Fibroblast of pulmonary artery (primary cell): ENCODE measurements around the gene S100A7A.

ENCODE experiments used
- DNase-seq: peaks from one replicate; pipeline ENCODE4 v3.0.0-alpha.2; 2010; ENCODE audit warnings: low read depth
- H3K4me3 ChIP-seq: replicated peaks from 2 replicates; pipeline ENCODE4 v1.5.1; 2011; ENCODE audit warnings: low read depth, mild to moderate bottlenecking, control low read depth, low read length, moderate library complexity
- CTCF ChIP-seq: IDR thresholded peaks from 2 replicates; pipeline ENCODE4 v1.5.1; 2011; ENCODE audit warnings: mild to moderate bottlenecking, control low read depth, low read length, inconsistent platforms; ENCODE audit errors: missing control alignments

Gene S100A7A

GRCh38 chr1:153415850-153416570, at the start of gene S100A7A:
S100A7A (plus strand) TSS chr1:153416520; CDS start chr1:153418083, 1,563 bp downstream.
- H3K4me3 ChIP-seq: no peak within 1 kb of the TSS
- no peak for TF ChIP-seq CTCF
- no peak for DNase-seq

- no peak overlapping the region for H3K4me3 ChIP-seq
- no peak for TF ChIP-seq CTCF
- no peak for DNase-seq
Measured at GRCh38 chr1:153367090-153367489, 49.2 kb upstream of the S100A7A start.

GRCh38 chr1:153368495-153368894, 47.8 kb upstream of the S100A7A start:
- no peak overlapping the region for H3K4me3 ChIP-seq
- DNase-seq: no peak
- TF ChIP-seq CTCF: no peak

GRCh38 chr1:153370146-153370545, 46.2 kb upstream of the S100A7A start:
- no peak for TF ChIP-seq CTCF
- no peak overlapping the region for H3K4me3 ChIP-seq
- no peak for DNase-seq

GRCh38 chr1:153371231-153371630, 45.1 kb upstream of the S100A7A start:
- no peak for DNase-seq
- TF ChIP-seq CTCF: no peak
- no peak overlapping the region for H3K4me3 ChIP-seq

GRCh38 chr1:153372571-153372970, 43.7 kb upstream of the S100A7A start:
- DNase-seq: no peak
- no peak for TF ChIP-seq CTCF
- H3K4me3 ChIP-seq: no peak overlapping the region

GRCh38 chr1:153374071-153374470, 42.2 kb upstream of the S100A7A start:
- no peak for DNase-seq
- no peak overlapping the region for H3K4me3 ChIP-seq
- TF ChIP-seq CTCF: no peak
